Esophagus (tissue), 2 donors: ENCODE measurements around the gene PIBF1. TPM values are rescaled to one million over a fixed set of nuclear protein-coding genes. Genes with fewer than 3 reads are reported as not detected.
"Not testable (repeated sequence)": the region's sequence is repeated elsewhere in the genome, so short reads cannot be mapped to it uniquely, and the experiment has no call there.

Experiments
- H3K27ac ChIP-seq, 2 donors: one replicate each; pipeline ENCODE4 v1.5.1; 2013; ENCODE audit warnings: low read depth in 2 of 2, mild to moderate bottlenecking in 2 of 2, inconsistent platforms in 1 of 2, low read length in 1 of 2, moderate library complexity in 1 of 2
- H3K27me3 ChIP-seq, 2 donors: one replicate each; pipeline ENCODE4 v1.6.1; 2013; ENCODE audit warnings: low read length in 2 of 2, control low read depth in 1 of 2, mild to moderate bottlenecking in 1 of 2; ENCODE audit not compliant: insufficient read depth in 2 of 2, control insufficient read depth in 1 of 2
- H3K36me3 ChIP-seq, 2 donors: one replicate each; pipeline ENCODE4 v1.6.1; 2013; ENCODE audit warnings: low read length in 1 of 2; ENCODE audit not compliant: control insufficient read depth in 2 of 2, insufficient read depth in 2 of 2
- H3K4me1 ChIP-seq, 2 donors: one replicate each; pipeline ENCODE4 v1.6.1; 2013; ENCODE audit warnings: low read length in 1 of 2; ENCODE audit not compliant: control insufficient read depth in 2 of 2, insufficient read depth in 2 of 2
- H3K4me3 ChIP-seq, 2 donors: one replicate each; pipeline ENCODE4 v1.5.1; 2013; ENCODE audit warnings: low read length in 2 of 2, mild to moderate bottlenecking in 2 of 2, low read depth in 1 of 2, moderate library complexity in 1 of 2
- H3K9me3 ChIP-seq, 2 donors: one replicate each; pipeline ENCODE4 v1.6.1; 2013; ENCODE audit warnings: mild to moderate bottlenecking in 2 of 2, low read depth in 1 of 2, low read length in 1 of 2, moderate library complexity in 1 of 2; ENCODE audit not compliant: control insufficient read depth in 2 of 2, insufficient read depth in 1 of 2
- WGBS, 2 donors: extraction: QIAGEN DNeasy Blood & Tissue Kit; methylation state at CpG; one replicate each; pipeline ENCODE4 v1.1.7; 2013; 5-methylcytosine and 5-hydroxymethylcytosine counted together
- polyA plus RNA-seq, 2 donors: library from polyadenylated mRNA; stranded (reverse); fragments of 200-250 nt; gene quantifications; one replicate each; pipeline ENCODE4 v1.2.3, GENCODE V29; 2013
- donor health status: healthy with polysubstance abuse.
- donor health status: Bipolar disorder and iron deficiency.

PIBF1 gene
- polyA plus RNA-seq, 2 donors: 5.4 to 13.1 TPM

DNA sequence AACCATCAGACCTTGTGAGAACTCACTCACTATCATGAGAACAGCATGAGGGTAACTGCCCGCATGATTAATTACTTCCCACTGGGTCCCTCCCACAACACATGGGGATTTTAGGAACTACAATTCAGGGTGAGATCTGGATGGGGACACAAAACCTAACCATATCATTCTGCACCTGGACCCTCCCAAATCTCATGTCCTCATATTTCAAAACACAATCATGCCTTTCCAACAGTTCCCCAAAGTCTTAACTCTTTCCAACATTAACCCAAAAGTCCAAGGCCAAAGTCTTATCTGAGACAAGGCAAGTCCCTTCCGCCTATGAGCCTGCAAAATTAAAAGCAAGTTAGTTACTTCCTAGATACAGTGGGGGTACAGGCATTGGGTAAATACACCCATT, 164.3 kb downstream of the PIBF1 start:
- H3K36me3 ChIP-seq, H3K4me1 ChIP-seq, H3K27me3 ChIP-seq, H3K4me3 ChIP-seq, H3K9me3 ChIP-seq, H3K27ac ChIP-seq: not testable (repeated sequence)
- 96 to 98% methylated on average over 2 of the region's 2 CpGs for WGBS, 2 donors

DNA sequence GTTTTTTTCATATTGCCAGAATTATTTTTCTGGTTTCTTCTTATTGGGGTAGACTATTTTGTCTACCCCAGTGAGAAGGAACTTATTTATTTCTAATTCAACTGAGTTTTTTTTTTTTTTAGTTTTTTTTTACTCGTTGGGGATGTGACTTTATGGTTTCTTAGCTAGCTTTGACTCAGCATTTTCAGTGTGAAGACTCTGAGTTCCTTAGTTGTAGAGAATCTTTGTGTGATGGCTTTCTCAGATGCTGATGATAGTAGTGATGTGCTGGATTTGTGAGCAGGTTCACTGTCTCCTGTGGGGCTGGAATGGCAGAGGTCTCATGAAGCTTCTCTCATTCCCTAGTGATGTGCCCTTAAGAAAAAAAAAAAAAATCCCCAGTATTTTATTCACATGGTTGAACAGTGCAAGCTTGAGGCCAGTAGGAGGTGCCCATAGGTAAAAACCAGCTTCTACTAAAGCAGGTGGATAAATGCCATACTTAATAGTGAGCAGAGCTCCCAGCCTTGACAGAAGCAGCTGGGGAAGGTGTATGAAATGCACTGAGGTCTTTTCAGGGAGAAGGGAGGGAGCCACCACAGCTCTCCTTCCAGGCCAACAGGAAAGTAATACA, 170.7 kb downstream of the PIBF1 start:
- Histone ChIP-seq H3K27me3 (no peaks in the 10 kb centered on the region), H3K27ac (no peak overlapping the region), H3K4me1 (peaks cover 5 to 12% of the 10 kb centered on the region in 2 donors), H3K9me3 (no peaks in the 10 kb centered on the region), H3K36me3 (no peaks in the 10 kb centered on the region), H3K4me3 (no peak overlapping the region)
- WGBS, 2 donors: 68 to 85% methylated on average over 1 of the region's 1 CpG

DNA sequence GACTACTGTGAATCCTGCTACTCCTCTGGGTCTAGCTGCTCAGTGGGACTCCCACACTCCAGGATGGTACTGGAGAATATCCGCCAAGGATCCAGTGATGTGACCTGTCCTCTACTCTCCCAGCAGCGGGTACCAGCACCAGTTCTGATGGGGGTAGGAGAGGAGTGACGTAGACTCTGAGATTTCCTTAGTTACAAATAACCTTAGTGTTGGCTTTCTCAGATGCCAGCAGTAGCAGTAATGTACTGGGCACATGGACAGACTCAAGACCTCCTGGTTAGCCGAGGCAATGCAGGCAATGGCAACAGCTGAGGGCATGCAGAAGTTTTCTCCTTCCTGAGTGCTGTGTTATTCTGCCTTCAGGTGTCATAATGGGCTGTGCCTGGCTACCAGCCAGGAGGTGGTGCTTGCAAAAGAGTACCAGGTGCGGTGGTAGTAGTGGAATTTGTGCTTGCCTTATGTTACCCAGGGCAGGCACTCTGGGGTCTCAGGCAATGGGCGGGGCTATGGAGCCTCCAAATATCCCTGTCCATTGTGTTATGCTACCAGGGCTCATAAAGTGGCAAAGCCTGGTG, 171.5 kb downstream of the PIBF1 start:
- peaks cover 5 to 12% of the 10 kb centered on the region in 2 donors for H3K4me1 ChIP-seq
- H3K27ac ChIP-seq: peak overlapping the region in 1 of 2 donors; percentile 36
- no peaks in the 10 kb centered on the region for H3K9me3 ChIP-seq
- 62 to 89% methylated on average over 6 of the region's 6 CpGs for WGBS, 2 donors
- H3K36me3 ChIP-seq: no peaks in the 10 kb centered on the region
- no peaks in the 10 kb centered on the region for H3K27me3 ChIP-seq
- H3K4me3 ChIP-seq: no peak overlapping the region

DNA sequence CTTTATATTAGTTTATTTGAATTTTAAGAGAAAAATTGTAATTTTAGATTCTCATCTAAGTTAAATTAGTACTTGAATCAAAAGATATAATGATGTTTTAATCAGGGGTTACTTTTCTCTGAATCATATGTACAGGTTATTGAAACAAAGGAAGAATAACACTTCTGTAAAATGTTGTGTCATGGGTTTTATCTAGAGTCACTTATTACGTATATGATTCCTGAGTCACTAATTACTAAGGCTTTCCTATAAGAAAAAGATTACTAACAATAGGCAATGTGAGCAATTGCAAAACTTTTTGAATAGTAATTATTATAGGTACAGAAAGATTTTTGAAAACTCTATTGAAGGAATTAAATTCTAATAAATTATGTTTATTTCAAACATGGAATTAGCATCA, 177.7 kb downstream of the PIBF1 start:
- H3K4me3 ChIP-seq: no peak overlapping the region
- no peaks in the 10 kb centered on the region for H3K27me3 ChIP-seq
- no peak overlapping the region for H3K27ac ChIP-seq
- no peaks in the 10 kb centered on the region for H3K36me3 ChIP-seq
- WGBS, 2 donors: 43 to 51% methylated on average over 1 of the region's 1 CpG
- no peaks in the 10 kb centered on the region for H3K9me3 ChIP-seq
- no peaks in the 10 kb centered on the region for H3K4me1 ChIP-seq

DNA sequence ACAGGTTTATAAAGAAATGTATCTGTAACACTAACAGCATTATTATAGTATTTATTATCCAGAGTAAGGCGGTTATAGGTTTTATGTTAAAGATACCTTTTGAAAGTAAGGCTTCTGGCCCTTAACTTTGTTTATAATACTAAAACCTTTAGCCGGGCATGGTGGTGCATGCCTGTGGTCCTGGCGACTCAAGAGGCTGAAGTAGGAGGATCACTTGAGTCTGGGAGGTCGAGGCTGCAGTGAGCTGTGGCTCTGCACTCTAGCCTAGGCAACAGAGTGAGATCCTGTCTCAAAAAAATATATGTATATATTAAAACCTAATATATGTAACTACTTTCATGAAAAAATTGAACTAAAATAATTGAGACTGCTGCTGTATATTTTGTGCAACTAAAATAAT, 178.2 kb downstream of the PIBF1 start:
- WGBS, 2 donors: 56 to 57% methylated on average over 4 of the region's 4 CpGs
- H3K4me3 ChIP-seq: no peak overlapping the region
- H3K27ac ChIP-seq: peak overlapping the region; percentile 79 to 88
- no peaks in the 10 kb centered on the region for H3K27me3 ChIP-seq
- no peaks in the 10 kb centered on the region for H3K4me1 ChIP-seq
- no peaks in the 10 kb centered on the region for H3K9me3 ChIP-seq
- H3K36me3 ChIP-seq: no peaks in the 10 kb centered on the region

DNA sequence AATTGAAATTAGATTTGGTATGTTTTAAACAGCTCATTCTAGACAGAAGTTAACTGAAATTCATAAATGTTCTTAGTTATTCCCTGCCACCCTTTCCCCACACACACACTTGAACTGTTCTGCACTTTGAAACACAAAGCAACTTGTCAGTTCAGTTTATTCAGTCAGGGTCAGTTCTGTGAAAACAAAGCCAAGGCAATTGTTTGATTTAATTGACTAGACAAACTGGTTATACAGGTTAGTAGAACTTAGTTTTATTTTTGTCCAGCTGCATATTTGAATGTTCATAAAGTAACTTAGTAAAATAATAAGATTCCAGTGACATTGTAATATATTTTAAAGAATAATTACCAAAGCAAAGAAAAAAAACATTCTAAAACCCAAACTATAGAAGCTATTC, 178.6 kb downstream of the PIBF1 start:
- no peaks in the 10 kb centered on the region for H3K9me3 ChIP-seq
- no peak overlapping the region for H3K4me3 ChIP-seq
- H3K27ac ChIP-seq: peak overlapping the region in 1 of 2 donors; percentile 88
- H3K36me3 ChIP-seq: no peaks in the 10 kb centered on the region
- no peaks in the 10 kb centered on the region for H3K27me3 ChIP-seq
- no peaks in the 10 kb centered on the region for H3K4me1 ChIP-seq

DNA sequence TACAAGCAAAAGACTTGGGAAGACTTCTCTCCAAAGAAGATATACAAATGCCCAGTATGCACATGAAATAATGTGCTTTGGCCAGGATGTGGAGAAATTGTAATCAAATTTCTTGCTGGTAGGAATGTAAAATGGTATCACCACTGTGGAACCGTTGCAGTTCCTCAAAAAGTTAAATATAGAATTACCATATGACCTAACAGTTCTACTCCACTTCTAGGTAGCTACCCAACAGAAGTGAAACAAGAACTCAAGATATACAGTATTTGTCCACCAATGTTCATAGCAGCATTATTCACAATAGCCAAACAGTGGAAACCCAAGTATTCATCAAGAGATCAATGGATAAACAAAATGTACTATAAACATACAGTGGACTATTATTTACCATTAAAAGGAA, 181.8 kb downstream of the PIBF1 start:
- no peak overlapping the region for H3K27ac ChIP-seq
- no peaks in the 10 kb centered on the region for H3K9me3 ChIP-seq
- H3K4me3 ChIP-seq: no peak overlapping the region
- H3K4me1 ChIP-seq: no peaks in the 10 kb centered on the region
- H3K27me3 ChIP-seq: no peaks in the 10 kb centered on the region
- 71 to 76% methylated on average over 1 of the region's 1 CpG for WGBS, 2 donors
- H3K36me3 ChIP-seq: no peaks in the 10 kb centered on the region

DNA sequence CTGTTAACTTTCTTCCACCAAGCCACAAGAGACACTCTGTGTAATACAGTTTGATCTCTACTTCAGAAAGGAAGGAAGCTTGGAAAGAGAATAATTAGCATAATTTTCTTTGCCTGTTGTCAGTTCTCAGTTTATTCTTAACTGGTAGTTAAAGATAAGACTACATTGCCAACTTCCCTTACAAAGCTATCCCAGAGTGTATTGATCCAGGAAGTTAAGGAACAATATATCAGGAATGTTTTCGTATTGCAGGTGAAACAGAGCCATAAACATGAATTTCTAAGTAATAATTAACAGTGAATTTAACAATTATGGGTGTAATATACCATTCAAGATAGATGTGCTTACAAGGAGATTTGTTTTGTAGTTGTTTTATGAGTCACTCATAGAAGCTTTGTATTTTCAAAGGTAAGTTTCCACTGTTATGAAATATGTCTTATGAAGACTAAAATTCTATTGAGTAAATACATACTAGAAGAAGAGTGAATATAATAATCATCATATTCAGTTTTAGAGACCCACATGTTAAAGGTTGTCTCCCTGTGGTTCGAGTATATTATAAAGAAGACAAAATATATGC, 188.5 kb downstream of the PIBF1 start:
- Histone ChIP-seq H3K27me3 (no peaks in the 10 kb centered on the region), H3K4me3 (no peak overlapping the region), H3K4me1 (no peaks in the 10 kb centered on the region), H3K27ac (no peak overlapping the region), H3K36me3 (no peaks in the 10 kb centered on the region), H3K9me3 (no peaks in the 10 kb centered on the region)
- 63 to 78% methylated on average over 2 of the region's 2 CpGs for WGBS, 2 donors

DNA sequence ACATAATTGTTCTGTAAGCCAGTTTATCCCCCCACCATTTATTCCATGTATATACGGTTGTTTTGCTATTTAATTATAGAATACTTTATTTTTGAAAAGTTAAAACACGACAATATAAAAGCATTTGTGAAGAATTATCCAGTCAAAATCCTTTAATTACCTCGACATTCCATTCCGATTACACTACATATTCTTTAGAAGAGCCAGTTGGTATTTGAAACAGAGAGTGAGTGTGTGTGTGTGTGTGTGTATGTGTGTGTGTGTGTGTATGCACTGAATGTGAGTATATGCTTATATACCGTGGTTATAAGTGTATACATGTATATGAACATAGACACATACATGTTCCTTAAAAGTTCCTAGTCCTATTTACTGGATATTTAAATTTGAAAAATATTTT, 189.0 kb downstream of the PIBF1 start:
- Histone ChIP-seq H3K36me3 (no peaks in the 10 kb centered on the region), H3K27me3 (no peaks in the 10 kb centered on the region), H3K27ac (no peak overlapping the region), H3K4me3 (no peak overlapping the region), H3K9me3 (no peaks in the 10 kb centered on the region), H3K4me1 (no peaks in the 10 kb centered on the region)
- 82 to 86% methylated on average over 5 of the region's 5 CpGs for WGBS, 2 donors

DNA sequence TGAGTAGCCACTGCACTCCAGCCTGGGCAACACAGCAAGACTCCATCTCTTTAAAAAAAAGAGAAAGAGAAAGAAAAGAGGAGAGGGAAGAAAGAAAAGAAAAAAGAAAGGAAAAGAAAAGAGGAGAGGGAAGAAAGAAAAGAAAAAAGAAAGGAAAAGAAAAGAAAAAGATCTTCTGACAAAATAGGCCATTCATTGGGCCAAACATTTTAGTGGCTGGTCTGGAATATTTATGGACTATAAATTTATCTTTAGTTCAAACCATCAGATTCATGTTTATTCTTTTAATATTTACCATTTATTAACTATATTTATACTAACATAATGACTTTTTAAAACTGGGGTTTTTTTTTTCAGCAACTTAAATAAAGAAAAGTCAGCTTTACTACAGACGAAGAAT, 191.3 kb downstream of the PIBF1 start:
- H3K27me3 ChIP-seq: no peaks in the 10 kb centered on the region
- no peaks in the 10 kb centered on the region for H3K9me3 ChIP-seq
- no peak overlapping the region for H3K27ac ChIP-seq
- 86 to 99% methylated on average over 1 of the region's 1 CpG for WGBS, 2 donors
- H3K4me1 ChIP-seq: no peaks in the 10 kb centered on the region
- H3K36me3 ChIP-seq: no peaks in the 10 kb centered on the region
- no peak overlapping the region for H3K4me3 ChIP-seq
